Vagina (tissue), 2 donors: Measurements from ENCODE around the gene SUSD6.

Experiments
- POLR2AphosphoS5 ChIP-seq, 2 donors: sonication (generic); formaldehyde crosslinking; IDR thresholded peaks; one replicate each; pipeline ENCODE4 v1.9.0; 2017; ENCODE audit warnings: antibody characterized with exemption in 2 of 2, mild to moderate bottlenecking in 2 of 2, low read depth in 1 of 2; ENCODE audit not compliant: insufficient read depth in 1 of 2
- TF ChIP-seq, protein P1 (sequence below), 3 experiments: fragments of 450-650 bp in 2 of 3; fragments of 200-600 bp in 1 of 3; sonication (generic) in 1 of 3; IDR thresholded peaks; one replicate each; pipeline ENCODE4 v1.5.1; 2017 to 2019; ENCODE audit warnings: antibody characterized with exemption in 3 of 3, mild to moderate bottlenecking in 2 of 3, moderate library complexity in 2 of 3

DNA sequence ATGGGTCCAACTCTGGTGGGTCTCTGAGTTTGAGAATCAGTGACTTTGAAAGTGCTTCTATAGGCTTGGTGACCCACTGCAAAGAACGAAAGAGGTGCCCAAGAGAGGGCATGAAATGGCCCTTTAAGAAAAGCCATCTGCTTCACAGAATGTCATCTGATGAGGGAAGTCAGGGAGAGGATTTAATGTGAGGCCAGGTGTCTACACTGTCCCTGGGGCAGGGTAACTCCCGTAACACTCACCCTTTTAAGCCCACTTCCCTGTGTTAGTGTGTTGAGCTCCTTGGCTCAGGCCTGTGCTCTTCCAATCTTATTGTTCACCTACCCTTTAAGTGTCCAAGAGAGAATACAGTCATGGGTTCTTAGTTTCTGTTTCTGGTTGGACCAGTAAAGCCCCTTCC lies 139.1 kb downstream of the SUSD6 start:
- TF ChIP-seq, protein P1, sequence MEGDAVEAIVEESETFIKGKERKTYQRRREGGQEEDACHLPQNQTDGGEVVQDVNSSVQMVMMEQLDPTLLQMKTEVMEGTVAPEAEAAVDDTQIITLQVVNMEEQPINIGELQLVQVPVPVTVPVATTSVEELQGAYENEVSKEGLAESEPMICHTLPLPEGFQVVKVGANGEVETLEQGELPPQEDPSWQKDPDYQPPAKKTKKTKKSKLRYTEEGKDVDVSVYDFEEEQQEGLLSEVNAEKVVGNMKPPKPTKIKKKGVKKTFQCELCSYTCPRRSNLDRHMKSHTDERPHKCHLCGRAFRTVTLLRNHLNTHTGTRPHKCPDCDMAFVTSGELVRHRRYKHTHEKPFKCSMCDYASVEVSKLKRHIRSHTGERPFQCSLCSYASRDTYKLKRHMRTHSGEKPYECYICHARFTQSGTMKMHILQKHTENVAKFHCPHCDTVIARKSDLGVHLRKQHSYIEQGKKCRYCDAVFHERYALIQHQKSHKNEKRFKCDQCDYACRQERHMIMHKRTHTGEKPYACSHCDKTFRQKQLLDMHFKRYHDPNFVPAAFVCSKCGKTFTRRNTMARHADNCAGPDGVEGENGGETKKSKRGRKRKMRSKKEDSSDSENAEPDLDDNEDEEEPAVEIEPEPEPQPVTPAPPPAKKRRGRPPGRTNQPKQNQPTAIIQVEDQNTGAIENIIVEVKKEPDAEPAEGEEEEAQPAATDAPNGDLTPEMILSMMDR (IDR thresholded peaks at IDR 0.05): no peak
- TF ChIP-seq POLR2AphosphoS5 (IDR thresholded peaks at IDR 0.05; ENCODE audit: insufficient read depth in 1 of 2, low read depth in 1 of 2): no peak
